Keratinocyte (primary cell): ENCODE measurements around the gene ERICH2.

ENCODE experiments used
- CTCF ChIP-seq, 3 experiments: IDR thresholded peaks in 1 of 3; conservative IDR thresholded peaks in 1 of 3; optimal IDR thresholded peaks in 1 of 3; 2 replicates in 2 of 3; 3 replicates in 1 of 3; pipeline versions ENCODE3 to v1.5.1; 2011; ENCODE audit warnings: low read length in 3 of 3, mild to moderate bottlenecking in 3 of 3, moderate library complexity in 2 of 3, control low read depth in 1 of 3, inconsistent platforms in 1 of 3; ENCODE audit not compliant: insufficient read depth in 2 of 3; ENCODE audit errors: extremely low read depth in 1 of 3
- EZH2 ChIP-seq: IDR thresholded peaks from one replicate; pipeline ENCODE4 v1.6.1; 2012; ENCODE audit warnings: inconsistent platforms, mild to moderate bottlenecking, low read length, moderate library complexity

DNA sequence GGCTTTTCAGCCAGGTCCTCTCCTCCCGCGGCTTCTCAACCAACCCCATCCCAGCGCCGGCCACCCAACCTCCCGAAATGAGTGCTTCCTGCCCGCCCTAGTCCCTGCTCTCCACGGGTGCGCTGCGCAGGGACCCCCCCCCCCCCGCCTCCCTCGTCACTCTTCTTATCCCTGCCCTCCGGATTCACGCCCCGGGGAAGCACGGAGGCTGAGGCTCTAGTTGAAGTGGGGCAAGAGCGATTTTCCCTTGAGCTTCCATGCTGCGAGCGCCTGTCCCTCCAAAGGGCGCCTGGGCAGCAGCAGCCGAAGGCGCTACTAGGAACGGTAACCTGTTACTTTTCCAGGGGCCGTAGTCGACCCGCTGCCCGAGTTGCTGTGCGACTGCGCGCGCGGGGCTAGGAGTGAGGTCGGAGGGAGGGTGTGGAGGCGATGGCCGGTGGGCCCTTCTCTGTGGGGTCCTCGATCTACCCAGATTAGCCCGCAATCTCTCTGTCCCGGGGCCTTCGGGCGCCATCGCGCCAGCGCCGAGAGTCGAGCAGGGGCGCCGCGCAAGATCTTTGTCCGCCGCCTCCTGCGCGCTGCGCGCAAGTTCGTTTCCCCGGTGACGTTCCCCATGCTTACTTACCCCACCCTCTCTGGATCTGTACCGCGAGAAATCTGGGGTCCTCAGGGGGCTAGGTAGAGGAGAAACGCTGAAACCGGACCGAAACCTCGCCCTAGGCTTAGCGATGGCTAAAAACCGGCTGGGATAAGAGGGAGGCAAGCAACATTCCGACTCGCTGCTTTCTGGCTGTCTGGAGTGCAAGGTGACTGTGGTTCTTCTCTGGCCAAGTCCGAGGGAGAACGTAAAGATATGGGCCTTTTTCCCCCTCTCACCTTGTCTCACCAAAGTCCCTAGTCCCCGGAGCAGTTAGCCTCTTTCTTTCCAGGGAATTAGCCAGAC lies 47.2 kb downstream of the ERICH2 start:
- TF ChIP-seq EZH2 (no peak), CTCF (optimal IDR thresholded peaks at IDR 0.05 in 1 of 3, IDR thresholded peaks at IDR 0.05 in 1 of 3, conservative IDR thresholded peaks at IDR 0.05 in 1 of 3; ENCODE audit: extremely low read depth in 1 of 3, insufficient read depth in 2 of 3, low read length in 3 of 3) (no peak)
